Smooth muscle cell (in vitro differentiated cells): ENCODE results near the gene MAP2K6. TPM values are rescaled to one million over a fixed set of nuclear protein-coding genes. Genes with fewer than 3 reads are reported as not detected.

Source experiments
- DNase-seq: peaks from one replicate; lab custom pipeline; 2025; ENCODE audit not compliant: unreplicated experiment; lab: John Stamatoyannopoulos, UW
- H2AFZ ChIP-seq: fragments of 200-600 bp; sonication (generic); 2 replicates; pipeline ENCODE4 v1.6.0; 2016; ENCODE audit warnings: antibody characterized with exemption, low read depth, mild to moderate bottlenecking
- H3F3A ChIP-seq: fragments of 200-600 bp; sonication (generic); 2 replicates; pipeline ENCODE4 v1.6.0; 2017; ENCODE audit warnings: antibody characterized with exemption, low read depth
- H3K27ac ChIP-seq: fragments of 200-600 bp; sonication (generic); 2 replicates; pipeline ENCODE4 v1.5.1; 2016; ENCODE audit warnings: low read depth, mild to moderate bottlenecking
- H3K27me3 ChIP-seq: fragments of 200-600 bp; sonication (generic); 2 replicates; pipeline ENCODE4 v1.6.1; 2016; ENCODE audit warnings: low read depth, mild to moderate bottlenecking
- H3K36me3 ChIP-seq: fragments of 200-600 bp; sonication (generic); 2 replicates; pipeline ENCODE4 v1.5.1; 2016; ENCODE audit warnings: low read depth
- H3K4me1 ChIP-seq: fragments of 200-600 bp; sonication (generic); 2 replicates; pipeline ENCODE4 v1.5.1; 2016; ENCODE audit warnings: low read depth
- H3K4me2 ChIP-seq: fragments of 200-600 bp; sonication (generic); 2 replicates; pipeline ENCODE4 v1.6.0; 2016; ENCODE audit warnings: mild to moderate bottlenecking
- H3K4me3 ChIP-seq: fragments of 200-600 bp; sonication (generic); 2 replicates; pipeline ENCODE4 v1.5.1; 2016; ENCODE audit warnings: mild to moderate bottlenecking
- H3K79me2 ChIP-seq: fragments of 200-600 bp; sonication (generic); 2 replicates; pipeline ENCODE4 v1.6.0; 2016; ENCODE audit warnings: low read depth, mild to moderate bottlenecking
- H3K9ac ChIP-seq: fragments of 200-600 bp; sonication (generic); 2 replicates; pipeline ENCODE4 v1.6.0; 2016; ENCODE audit warnings: low read depth
- H3K9me3 ChIP-seq: fragments of 200-600 bp; sonication (generic); replicated peaks from 2 replicates; pipeline ENCODE4 v1.5.1; 2016; ENCODE audit warnings: low read depth
- H4K20me1 ChIP-seq: fragments of 200-600 bp; sonication (generic); 2 replicates; pipeline ENCODE4 v1.6.0; 2016; ENCODE audit warnings: low read depth
- CTCF ChIP-seq: fragments of 200-600 bp; sonication (generic); IDR thresholded peaks from 2 replicates; pipeline ENCODE4 v1.5.1; 2017; ENCODE audit warnings: borderline replicate concordance, mild to moderate bottlenecking, antibody characterized with exemption; ENCODE audit not compliant: insufficient read depth, poor library complexity, severe bottlenecking
- WGBS: methylation state at CpG from one replicate; pipeline ENCODE4 v1.1.7; 2016; ENCODE audit warnings: low lambda C conversion rate; 5-methylcytosine and 5-hydroxymethylcytosine counted together
- polyA plus RNA-seq: library from polyadenylated mRNA; unstranded; fragments of >200 nt; fragmentation: Nextera tagmentation; extraction: Ambion mirVana; gene quantifications from 2 replicates; pipeline ENCODE4 v1.2.1, GENCODE V29; 2016
- total RNA-seq: library from RNA; depleted of rRNA; stranded (reverse); fragments of >200 nt; gene quantifications from 2 replicates; pipeline ENCODE4 v1.2.3, GENCODE V29; 2014

The MAP2K6 gene
- total and polyA plus RNA-seq, 2 experiments from 2014 or later = 5.0 to 8.1 TPM

DNA sequence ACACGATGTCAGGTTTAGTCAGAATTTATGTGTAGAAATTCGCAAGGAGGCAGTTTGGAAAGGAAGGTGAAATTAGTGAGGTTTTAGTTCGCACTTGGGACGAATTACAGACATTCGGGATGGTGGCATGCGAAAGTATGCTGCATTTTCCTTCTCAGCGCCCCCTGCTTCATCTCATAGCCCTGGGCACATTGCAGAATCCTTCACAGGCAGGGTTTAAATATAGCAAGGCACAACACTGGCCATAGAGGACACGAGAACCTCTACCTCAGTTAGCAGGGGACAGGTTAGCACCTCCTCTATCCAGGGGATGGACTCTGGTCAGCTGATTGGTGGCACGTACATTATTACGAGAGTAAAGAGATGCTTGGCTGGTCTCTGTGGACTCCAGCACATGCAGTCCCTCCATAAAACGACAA is 47.5 kb downstream of the MAP2K6 start:
- H3K79me2 ChIP-seq = no peaks in the 10 kb centered on the region
- no peak overlapping the region for H3K9ac ChIP-seq
- H4K20me1 ChIP-seq = no peaks in the 10 kb centered on the region
- H3K36me3 ChIP-seq = no peaks in the 10 kb centered on the region
- H3K27me3 ChIP-seq = no peaks in the 10 kb centered on the region
- H3K4me2 ChIP-seq = no peak overlapping the region
- no peak for DNase-seq
- no peak overlapping the region for H2AFZ ChIP-seq
- WGBS = 85% methylated on average over 11 of the region's 11 CpGs
- no peaks in the 10 kb centered on the region for H3K9me3 ChIP-seq
- no peak overlapping the region for H3K4me3 ChIP-seq
- no peak overlapping the region for H3K27ac ChIP-seq
- peaks cover 5% of the 10 kb centered on the region for H3K4me1 ChIP-seq
- no peak for TF ChIP-seq CTCF
- H3F3A ChIP-seq = no peaks in the 10 kb centered on the region

DNA sequence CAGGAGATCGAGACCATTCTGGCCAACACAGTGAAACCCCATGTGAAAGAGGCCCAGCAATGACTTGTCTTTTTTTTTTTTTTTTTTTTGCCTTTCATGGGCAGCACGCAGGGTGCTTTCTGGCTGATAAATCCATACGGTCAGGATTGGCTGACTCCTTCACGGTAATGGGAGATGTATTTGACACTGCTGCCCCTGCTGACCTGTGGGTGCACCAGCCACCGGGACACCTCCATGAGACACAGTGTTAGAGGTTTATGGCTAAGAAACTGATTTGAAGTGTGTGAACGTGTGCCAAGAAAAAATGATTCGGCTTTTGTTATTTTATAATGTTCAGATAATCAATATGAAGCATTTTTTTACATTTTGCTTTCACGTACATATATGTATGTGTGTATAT is 48.4 kb downstream of the MAP2K6 start:
- H3K36me3 ChIP-seq = no peaks in the 10 kb centered on the region
- TF ChIP-seq CTCF = no peak
- H2AFZ ChIP-seq = no peak overlapping the region
- H3K27ac ChIP-seq = no peak overlapping the region
- H4K20me1 ChIP-seq = no peaks in the 10 kb centered on the region
- H3K9me3 ChIP-seq = no peaks in the 10 kb centered on the region
- H3K4me3 ChIP-seq = no peak overlapping the region
- H3K4me1 ChIP-seq = peaks cover 12% of the 10 kb centered on the region
- H3K27me3 ChIP-seq = no peaks in the 10 kb centered on the region
- WGBS = 95% methylated on average over 8 of the region's 8 CpGs
- H3F3A ChIP-seq = no peaks in the 10 kb centered on the region
- H3K79me2 ChIP-seq = no peaks in the 10 kb centered on the region
- DNase-seq = no peak
- H3K9ac ChIP-seq = no peak overlapping the region
- no peak overlapping the region for H3K4me2 ChIP-seq

DNA sequence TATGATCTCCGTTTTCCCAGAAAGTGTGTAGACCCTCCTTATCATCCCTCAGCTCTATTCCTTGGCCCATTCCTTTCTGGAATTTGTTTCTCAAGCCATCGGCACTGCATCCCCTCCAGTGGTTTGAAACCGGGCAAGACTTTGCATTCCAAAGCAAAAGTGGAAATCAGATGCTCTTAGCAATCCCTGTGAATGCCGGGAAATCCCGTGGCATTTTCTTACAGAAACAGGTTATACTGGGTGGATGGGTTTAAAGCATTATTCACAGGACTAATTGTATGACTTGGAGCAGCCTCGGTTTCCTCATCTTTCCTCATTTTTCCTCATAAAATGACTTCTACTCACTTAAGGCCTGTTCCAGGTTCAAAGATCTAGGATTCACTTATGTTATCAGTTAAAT is 52.0 kb downstream of the MAP2K6 start:
- H3K27ac ChIP-seq = no peak overlapping the region
- H3K4me1 ChIP-seq = peaks cover 20% of the 10 kb centered on the region
- H3K4me2 ChIP-seq = no peak overlapping the region
- no peak overlapping the region for H3K4me3 ChIP-seq
- TF ChIP-seq CTCF = no peak
- no peak overlapping the region for H3K9ac ChIP-seq
- H3K9me3 ChIP-seq = no peaks in the 10 kb centered on the region
- H3K36me3 ChIP-seq = no peaks in the 10 kb centered on the region
- no peaks in the 10 kb centered on the region for H3K27me3 ChIP-seq
- H3K79me2 ChIP-seq = no peaks in the 10 kb centered on the region
- H3F3A ChIP-seq = no peaks in the 10 kb centered on the region
- H2AFZ ChIP-seq = no peak overlapping the region
- 40% methylated on average over 6 of the region's 6 CpGs for WGBS
- no peaks in the 10 kb centered on the region for H4K20me1 ChIP-seq
- DNase-seq = no peak

GRCh38 chr17:69466905-69467667 is 52.6 kb downstream of the MAP2K6 start:
- no peak for DNase-seq
- no peak overlapping the region for H3K9ac ChIP-seq
- H3K4me2 ChIP-seq = no peak overlapping the region
- peaks cover 20% of the 10 kb centered on the region for H3K4me1 ChIP-seq
- no peaks in the 10 kb centered on the region for H3K79me2 ChIP-seq
- no peaks in the 10 kb centered on the region for H3F3A ChIP-seq
- no peak overlapping the region for H2AFZ ChIP-seq
- no peaks in the 10 kb centered on the region for H3K27me3 ChIP-seq
- H3K4me3 ChIP-seq = no peak overlapping the region
- no peaks in the 10 kb centered on the region for H3K9me3 ChIP-seq
- TF ChIP-seq CTCF = no peak
- no peaks in the 10 kb centered on the region for H4K20me1 ChIP-seq
- H3K27ac ChIP-seq = no peak overlapping the region
- H3K36me3 ChIP-seq = no peaks in the 10 kb centered on the region
- WGBS = 70% methylated on average over 3 of the region's 3 CpGs
